Cardiac fibroblast (primary cell): Measurements from ENCODE around the gene NOS2.

Experiments used
- DNase-seq, 2 donors: peaks; one replicate each; pipeline versions ENCODE4 v3.0.0 to v3.0.0-alpha.2; 2010; ENCODE audit warnings: low read depth in 2 of 2
- H3K4me3 ChIP-seq, 2 donors: replicated peaks in 1 of 2; 1 replicate in 1 of 2; 2 replicates in 1 of 2; pipeline ENCODE4 v1.5.1; 2011; ENCODE audit warnings: low read depth in 2 of 2, low read length in 2 of 2, mild to moderate bottlenecking in 2 of 2, moderate library complexity in 1 of 2
- TF ChIP-seq, protein P1 (sequence below): IDR thresholded peaks from one replicate; pipeline ENCODE4 v1.5.1; 2011; ENCODE audit warnings: low read depth, mild to moderate bottlenecking, low read length, inconsistent platforms

NOS2 gene

DNA sequence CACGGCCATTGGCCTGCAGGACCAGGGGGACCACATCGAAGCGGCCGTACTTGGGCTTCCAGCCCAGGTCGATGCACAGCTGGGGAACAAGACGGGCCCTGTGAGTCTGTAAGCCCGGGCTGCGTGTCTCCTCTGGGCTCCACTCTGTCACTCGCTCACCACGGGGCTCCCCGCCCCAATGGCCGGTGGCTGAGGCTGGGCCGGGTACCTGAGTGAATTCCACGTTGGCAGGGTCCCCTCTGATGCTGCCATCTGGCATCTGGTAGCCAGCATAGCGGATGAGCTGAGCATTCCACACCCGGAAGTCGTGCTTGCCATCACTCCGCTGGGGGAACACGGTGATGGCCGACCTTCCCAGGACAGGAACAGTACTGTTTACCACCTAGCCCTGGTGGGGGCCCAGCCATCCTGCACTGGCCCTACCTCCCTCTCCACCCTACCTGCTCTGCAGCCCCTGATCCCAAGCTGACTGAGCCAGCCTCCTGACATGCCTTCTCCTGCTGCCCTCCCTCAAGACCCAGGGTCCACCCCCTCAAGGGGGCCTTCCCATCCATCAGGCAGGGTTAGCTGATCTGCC lies 19.4 kb downstream of the NOS2 start:
- TF ChIP-seq, protein P1, sequence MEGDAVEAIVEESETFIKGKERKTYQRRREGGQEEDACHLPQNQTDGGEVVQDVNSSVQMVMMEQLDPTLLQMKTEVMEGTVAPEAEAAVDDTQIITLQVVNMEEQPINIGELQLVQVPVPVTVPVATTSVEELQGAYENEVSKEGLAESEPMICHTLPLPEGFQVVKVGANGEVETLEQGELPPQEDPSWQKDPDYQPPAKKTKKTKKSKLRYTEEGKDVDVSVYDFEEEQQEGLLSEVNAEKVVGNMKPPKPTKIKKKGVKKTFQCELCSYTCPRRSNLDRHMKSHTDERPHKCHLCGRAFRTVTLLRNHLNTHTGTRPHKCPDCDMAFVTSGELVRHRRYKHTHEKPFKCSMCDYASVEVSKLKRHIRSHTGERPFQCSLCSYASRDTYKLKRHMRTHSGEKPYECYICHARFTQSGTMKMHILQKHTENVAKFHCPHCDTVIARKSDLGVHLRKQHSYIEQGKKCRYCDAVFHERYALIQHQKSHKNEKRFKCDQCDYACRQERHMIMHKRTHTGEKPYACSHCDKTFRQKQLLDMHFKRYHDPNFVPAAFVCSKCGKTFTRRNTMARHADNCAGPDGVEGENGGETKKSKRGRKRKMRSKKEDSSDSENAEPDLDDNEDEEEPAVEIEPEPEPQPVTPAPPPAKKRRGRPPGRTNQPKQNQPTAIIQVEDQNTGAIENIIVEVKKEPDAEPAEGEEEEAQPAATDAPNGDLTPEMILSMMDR: no peak
- no peak overlapping the region for H3K4me3 ChIP-seq
- DNase-seq: no peak

DNA sequence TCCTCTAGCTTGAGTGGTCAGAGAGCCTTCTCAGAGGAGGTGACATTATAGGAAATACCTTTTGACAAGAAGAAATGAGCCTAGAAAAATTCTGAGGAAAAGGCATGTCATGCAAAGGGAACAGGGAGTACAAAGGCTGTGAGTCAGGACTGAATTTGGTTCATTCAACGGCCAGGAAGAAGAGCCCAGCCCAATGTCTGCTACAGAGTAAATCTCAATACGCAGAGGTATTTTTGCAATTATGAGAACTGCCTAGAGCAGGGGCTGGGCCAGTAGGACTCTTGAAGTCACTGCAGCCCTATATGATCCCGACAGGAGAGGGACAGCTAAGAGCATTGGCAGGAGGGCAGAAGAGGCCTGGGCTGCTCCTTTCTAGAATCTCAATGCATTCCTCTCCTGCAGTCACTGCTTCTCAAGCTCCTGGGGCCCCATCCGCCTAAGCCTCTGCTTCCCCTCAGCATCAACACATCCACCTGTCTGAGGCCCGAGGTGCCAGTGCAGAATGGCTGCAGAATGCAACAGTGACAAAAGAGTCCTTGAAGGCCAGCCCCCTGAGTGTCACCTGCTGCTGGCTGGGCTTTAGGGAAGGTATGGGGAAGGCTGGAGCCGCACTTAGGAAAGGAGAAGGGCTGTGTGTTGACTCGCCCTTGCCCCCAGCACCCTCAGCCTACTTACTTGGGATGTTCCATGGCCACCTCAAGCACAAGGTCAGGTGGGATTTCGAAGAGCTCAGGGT lies 20.1 kb downstream of the NOS2 start:
- TF ChIP-seq, protein P1: no peak
- DNase-seq: peak in 1 of 2 donors; percentile 6
- no peak overlapping the region for H3K4me3 ChIP-seq

DNA sequence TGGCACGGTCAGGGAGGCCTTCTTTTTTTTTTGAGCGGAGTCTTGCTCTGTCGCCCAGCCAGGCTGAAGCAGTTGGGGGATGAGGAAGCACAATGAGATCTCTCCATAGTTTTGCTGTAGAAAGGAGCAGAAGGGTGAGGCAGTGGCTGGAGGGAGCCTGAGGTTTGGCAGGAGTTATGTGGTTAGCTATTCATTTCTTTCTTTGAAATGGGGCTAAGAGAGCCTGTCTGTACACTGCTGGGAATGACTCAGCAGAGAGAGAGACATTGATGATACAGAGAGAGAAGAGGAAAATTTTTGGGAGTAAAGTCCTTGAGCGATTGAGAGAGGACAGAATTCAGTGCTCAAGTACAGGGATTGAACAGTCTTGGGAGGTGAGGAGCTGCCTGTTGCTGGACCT lies 22.1 kb downstream of the NOS2 start:
- peak; percentile 27 to 52 for DNase-seq
- no peak overlapping the region for H3K4me3 ChIP-seq
- TF ChIP-seq, protein P1: no peak

DNA sequence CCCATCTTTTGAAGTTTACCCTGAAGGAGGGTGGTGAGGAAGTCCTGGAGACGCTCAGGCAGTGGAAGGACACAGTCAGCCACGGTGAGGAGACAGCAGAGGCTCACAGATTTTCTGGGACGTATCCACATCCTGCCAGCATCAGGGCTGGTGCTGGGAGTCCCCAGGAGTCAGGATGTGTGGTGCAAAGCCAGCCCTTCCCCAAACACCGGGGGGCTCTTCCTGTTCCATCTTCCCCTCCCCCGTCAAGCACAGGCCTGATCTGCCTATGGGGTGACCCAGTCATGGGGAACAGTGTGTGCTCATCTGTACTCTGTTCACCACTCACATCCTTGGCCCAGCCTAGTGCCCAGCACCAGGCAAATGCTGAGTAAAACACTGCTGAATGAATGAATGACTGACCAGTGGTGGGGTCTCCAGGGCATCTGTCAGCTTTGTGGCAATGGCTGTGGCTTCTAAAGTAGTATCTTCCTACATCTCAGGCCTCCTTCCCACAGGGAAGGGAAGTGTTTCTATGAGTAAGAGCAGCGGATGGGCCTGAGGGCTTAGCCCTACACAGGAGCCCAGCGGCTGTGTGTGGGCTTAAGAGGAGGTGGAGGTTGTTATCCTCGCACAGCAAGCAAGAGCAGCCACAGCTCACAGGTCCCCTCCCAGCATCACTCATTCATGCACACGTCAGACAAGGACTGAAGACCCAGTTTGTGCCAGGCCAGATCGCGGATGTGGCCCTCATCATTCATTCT lies 23.3 kb downstream of the NOS2 start:
- no peak overlapping the region for H3K4me3 ChIP-seq
- TF ChIP-seq, protein P1: no peak
- DNase-seq: no peak

DNA sequence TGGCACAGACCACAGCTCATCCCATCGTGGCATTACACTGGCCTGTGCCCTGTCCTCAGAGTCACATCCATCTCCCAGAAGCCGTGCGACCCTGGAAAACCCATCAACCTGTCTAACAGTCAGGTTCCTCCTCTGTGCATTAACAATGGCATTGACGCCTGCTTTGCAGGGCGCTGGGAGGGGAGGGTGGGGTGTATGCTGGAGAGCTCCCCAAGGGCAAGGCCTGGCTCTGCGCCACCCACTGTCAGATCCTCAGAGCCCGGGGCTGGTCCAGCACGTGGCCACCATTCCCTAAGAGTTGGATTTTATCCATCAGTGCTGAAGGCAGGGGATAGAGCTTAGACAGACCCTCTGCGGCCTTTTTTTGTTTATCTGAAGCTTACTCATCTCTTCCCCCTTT lies 28.7 kb downstream of the NOS2 start:
- TF ChIP-seq, protein P1: no peak
- H3K4me3 ChIP-seq: no peak overlapping the region
- no peak for DNase-seq

DNA sequence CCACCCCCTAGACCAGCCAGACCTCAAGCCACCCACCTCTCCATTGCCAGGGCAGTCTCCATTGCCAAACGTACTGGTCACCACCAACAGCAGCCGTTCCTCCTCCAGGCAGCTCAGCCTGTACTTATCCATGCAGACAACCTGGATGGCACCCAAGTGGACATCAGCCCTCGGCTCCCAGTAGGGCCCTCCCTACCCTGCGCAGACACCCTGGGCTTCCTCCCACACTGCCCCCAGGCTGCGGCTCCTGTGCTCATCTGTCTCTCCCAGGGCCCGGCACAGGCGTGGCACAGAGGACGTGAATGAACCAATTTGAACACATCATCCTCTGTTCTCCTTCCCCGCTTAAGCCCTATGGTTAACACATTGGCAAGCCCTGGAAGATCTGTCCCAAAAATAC lies 29.5 kb downstream of the NOS2 start:
- TF ChIP-seq, protein P1: no peak
- no peak for DNase-seq
- H3K4me3 ChIP-seq: no peak overlapping the region
